NCI-H2196 treated with DMSO at 0.1 percent for 48 hours (cell line): Measurements from ENCODE around the gene KIAA1217.

Experiments used
- DNase-seq: peaks from one replicate; lab custom pipeline; 2025; ENCODE audit not compliant: unreplicated experiment; lab: John Stamatoyannopoulos, UW

The KIAA1217 gene

GRCh38 chr10:24536636-24537035 lies 327.7 kb downstream of the KIAA1217 start:
- DNase-seq, result no peak

- DNase-seq, result no peak
Observed at GRCh38 chr10:24541239-24541753, 332.4 kb downstream of the KIAA1217 start.

DNA sequence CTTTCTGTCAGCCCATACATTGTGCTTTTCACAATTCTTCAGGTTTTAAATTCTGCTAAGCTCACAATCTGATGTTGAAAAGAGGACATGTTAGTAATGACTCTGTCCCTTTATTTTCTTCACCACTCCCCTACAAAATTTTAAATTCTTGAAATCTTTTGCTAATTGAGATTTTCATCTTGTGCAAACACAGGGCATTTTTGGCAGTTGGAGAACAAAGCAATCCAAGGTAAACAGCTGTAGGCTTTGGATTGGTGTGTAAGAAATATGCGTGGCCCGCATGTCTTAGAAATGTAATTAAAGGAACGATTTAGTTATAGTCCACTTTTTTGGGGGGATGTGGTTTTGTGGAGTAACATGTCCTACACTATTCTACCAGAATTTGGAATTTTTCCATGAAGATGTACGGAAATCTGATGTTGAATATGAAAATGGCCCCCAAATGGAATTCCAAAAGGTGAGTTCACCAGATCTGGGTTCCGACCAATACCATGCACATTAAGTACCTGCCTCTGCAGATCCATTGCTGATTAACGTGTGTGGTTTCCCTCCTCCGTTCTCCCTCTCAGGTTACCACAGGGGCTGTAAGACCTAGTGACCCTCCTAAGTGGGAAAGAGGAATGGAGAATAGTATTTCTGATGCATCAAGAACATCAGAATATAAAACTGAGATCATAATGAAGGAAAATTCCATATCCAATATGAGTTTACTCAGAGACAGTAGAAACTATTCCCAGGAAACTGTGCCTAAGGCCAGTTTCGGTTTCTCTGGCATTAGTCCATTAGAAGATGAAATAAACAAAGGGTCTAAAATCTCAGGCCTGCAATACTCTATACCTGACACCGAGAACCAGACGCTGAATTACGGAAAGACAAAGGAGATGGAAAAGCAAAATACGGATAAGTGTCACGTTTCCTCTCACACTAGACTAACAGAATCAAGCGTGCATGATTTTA lies 333.7 kb downstream of the KIAA1217 start:
- no peak for DNase-seq

DNA sequence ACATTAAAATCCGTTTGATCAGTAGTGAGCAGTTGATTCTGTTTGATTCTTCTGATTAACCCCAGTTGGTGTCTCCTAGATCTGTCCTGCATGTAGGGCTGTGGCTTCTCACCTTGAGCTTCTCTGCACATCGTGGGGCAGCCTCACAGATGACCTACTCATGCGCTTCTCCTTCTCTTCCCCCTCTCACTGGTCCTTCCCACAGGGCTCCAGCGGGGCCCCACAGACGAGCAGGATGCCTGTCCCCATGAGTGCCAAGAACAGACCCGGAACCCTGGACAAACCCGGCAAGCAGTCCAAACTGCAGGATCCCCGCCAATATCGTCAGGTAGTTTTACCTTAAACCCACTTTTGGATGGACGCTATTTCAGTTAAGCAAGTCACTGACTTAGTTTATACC lies 335.8 kb downstream of the KIAA1217 start:
- no peak for DNase-seq

- no peak for DNase-seq
Observed at GRCh38 chr10:24545585-24545984, 336.6 kb downstream of the KIAA1217 start.

DNA sequence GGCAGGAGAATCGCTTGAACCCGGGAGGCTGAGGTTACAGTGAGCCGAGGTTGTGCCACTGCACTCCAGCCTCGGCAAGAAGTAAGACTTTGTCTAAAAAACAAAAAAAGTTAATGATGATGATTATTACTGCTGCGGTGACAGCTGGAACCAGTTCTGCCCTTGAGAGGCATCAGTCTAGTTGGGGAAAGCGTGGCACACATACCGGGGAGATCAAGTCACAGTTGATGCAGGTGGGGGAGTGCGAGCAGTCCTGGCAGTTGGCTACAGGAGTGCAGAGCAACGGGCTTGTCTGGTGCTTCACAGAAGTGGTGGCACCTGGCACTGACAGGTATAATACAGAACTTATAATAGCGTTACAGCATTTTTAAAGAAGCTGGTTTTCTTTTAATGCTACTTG lies 341.7 kb downstream of the KIAA1217 start:
- DNase-seq, result no peak

DNA sequence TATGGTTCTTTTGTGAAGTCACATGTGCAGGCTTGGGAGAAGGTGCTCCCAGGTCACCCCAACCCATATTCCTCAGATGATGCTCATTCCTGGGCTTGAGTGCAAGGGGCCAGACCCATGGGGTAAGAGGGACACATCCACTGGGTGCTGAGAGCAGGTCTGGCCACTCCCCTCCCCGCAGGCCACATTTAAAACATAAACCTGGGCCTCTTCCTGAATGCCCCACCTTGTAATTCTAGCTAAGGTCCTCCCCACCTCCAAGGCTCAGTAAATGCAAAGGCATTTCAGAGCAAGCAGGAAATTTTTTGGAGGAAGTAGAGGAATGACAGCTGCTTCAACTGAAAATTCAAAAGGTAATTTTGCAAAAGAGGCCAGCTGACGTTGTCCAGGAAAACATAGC lies 342.2 kb downstream of the KIAA1217 start:
- DNase-seq, result no peak

- no peak for DNase-seq
Observed at GRCh38 chr10:24552346-24553016, 343.5 kb downstream of the KIAA1217 start.

DNA sequence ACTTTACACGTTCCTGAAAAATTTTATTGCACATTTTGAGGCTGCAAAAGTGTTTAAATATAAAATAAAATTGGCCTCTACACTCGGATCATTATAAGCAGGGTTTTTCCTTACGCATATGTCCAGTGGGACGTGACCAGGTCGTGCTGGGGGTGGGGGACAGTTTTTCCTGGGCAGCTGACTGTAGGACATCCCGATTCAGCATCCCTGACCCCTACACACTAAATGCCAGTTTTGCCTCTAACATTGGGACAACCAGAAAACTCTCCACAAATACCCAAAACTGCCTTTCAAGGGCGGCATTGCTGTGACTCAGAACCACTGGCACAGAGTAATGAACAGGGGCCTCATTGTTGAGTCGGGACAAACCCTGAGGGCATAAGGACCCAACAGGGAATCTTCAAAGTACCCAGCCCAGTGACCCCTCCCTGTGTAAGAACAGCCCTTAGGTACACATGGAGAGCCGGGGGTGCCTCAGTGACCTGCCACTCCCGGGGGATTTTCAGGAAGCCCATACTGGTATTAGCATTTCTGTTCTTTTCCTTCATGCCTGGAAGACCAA lies 344.2 kb downstream of the KIAA1217 start:
- DNase-seq, result no peak

DNA sequence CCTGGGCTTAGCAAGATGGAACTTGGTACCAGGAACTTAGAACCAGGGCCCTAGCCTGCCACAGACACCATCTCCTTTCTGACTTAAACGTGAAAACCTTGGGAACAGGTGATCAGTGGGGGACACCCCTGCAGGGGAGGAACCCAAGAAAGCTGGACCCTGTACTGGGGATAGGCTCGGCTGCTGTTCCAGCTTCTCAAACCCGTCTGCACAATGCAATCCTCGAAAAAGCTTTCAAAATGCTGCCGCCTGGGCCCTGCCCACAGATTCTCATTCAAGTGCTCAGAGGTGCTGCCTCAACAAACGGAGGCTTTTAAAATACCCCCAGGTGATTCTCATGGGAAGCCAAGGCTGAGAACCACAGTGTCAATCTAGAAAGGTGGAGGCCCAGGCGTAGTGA lies 345.1 kb downstream of the KIAA1217 start:
- no peak for DNase-seq

DNA sequence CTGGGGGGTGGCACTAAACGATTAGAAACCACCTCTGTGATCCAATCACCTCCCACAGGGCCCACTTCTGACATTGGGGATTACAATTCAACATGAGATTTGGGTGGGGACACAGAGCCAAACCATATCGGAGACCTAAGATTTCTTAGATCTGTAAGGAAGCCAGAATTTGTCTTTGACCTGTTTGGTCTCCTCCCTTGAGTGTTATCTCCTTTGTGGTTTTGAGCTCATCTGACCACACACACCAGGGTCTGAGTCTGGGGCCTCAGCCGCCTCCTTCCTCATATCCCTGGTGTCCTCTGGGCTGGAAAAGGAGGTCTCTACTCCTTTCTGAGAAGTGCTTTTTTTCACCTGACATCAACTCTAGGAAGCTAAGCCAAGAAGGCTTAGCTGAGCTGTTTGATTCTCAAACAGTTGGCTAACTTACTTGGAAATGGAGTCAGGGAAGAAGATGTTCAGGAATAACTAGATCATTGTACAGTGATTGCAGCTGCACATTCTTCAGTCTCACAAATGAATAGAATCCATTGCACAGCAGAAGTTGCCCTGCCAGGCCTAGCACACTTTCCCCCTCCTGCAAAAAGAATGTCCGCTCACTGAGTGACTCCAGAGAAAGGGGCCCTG lies 347.3 kb downstream of the KIAA1217 start:
- DNase-seq, result no peak

- DNase-seq, result no peak
Observed at GRCh38 chr10:24556750-24557742, 348.1 kb downstream of the KIAA1217 start.

DNA sequence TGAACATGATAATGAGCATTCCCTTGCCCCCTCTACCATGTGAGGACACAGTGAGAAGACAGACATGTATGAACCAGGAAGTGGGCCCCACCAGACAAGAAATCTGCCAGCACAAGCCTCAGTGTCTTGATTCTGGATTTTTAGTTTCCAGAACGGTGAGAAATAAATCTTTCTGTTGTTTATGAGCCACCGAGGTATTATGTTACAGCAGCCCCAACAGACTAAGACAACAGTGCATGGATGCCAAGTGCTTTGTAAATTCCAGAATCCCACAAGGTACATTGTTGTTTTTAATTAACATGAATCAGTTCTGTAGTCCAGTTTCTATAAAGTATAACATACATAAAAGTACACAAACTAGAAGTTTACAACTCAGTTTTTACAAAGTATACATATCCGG lies 352.5 kb downstream of the KIAA1217 start:
- no peak for DNase-seq

DNA sequence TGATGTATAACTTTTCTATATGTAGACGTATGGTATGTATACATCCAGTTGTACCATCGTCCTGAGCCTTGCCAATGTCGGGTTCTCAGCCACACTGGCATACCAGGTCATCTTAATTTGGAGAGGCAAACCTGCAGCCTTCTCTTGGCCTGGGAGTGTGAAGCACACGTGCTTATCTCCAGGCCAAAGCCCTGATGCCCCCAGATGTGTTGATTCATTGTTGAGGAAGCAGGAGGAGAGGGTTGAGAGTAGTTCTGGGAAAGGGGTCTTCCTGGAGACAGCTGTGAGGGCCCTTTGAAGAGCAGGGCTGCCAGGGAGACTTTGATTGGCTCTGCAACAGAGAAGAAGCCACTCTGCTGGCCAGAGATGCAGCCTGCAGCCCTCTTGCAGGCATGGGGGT lies 359.1 kb downstream of the KIAA1217 start:
- DNase-seq, result no peak

GRCh38 chr10:24569330-24569796 lies 360.4 kb downstream of the KIAA1217 start:
- DNase-seq, result no peak

DNA sequence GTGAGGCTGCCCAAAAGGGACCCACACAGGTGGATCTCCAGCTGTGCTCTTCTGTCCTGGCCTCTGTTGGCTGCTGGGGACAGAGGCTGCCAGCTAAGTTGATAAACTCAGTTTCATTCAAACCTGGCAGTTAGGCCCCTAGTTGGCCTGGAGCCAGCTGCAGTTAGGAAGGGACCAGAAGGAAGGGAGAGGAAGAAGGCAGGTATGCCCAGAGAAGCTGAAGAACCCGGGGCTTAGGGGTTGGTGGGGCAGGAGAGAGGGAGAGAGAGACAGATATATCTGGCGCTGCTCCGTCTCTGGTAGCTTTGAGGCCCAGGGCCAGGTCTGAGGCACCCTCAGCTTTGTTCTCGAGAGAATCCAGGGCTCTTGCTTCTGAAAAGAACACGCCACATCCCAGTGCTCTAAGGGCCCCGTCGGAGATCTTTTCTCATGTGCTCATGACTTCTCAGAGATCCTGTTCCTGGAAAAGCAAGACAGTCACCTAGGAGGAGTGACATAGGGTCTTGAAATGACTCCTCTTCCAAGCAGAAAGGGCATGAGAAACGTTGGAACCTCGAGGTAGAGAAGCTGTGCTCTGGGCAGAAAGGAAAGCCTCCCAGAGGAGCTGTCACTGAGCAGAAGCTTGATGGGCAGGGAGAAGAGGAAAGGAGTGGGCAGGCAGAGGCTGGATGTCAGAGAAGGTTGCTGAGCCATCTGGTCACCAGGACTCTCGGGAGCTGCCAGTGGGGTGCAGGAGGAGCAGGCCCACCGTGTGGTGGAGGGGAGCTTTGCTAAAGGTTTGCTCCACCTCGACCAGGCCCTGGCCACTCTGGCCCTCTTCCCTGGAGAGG lies 361.1 kb downstream of the KIAA1217 start:
- no peak for DNase-seq

DNA sequence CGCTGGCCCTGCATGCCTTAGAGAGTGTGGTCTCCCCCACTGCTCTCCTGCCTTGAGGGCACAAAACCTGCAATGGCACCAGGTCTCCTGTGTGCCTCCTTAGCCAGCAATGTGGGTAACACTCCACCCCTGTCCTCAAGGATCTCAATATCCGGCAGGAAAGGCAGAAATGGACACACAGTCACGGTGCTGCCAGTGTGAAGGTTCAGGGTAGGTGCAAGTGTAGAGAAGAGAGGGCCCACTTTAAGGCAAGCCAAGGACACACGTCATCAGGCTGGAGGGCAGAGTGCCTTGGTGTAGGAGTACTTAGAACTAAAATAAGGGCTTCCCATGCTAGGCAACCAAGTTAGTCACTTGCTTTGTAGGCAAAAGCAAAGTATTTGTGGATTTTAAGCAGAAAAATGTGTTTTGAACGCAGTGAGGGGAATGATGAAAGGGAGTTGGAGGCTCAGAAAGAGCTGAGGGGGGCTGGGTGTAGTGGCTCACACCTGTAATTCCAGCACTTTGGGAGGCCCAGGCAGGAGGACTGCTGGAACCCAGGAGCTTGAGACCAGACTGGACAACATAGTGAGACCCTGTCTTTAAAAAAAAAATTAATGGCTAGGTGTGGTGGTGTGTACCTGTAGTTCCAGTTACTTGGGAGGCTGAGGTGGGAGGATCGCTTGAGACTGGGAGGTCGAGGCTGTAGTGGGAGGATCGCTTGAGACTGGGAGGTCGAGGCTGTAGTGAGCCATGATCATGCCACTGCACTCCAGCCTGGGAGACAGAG lies 361.9 kb downstream of the KIAA1217 start:
- DNase-seq, result no peak

DNA sequence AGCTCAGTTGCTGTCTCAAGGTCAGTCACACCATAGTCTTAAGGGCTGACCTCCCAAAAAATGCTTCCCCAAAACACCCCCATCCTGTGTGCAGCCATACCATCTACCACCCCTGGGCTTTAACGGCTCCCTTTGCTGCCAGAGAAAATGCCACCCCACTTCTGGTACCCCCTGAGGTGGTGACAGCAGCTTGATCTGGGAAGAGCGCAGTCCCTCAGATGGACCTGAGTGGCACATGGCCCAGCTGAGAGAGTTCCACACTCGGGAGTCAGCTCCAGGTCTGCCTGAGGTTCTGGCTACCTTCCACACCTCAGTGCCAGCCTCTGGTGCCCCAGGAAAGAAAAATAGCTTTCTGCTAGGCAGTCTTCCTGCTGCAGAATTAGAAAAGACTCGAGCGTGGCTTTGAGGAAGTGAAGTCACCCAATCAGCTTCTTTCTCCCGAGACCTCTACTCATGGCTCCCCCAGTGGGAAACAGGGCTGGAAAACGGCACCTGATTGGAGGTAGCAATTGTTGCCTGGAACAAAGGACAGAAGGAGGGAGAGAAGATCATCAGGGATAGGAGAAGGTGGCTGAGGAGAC lies 363.0 kb downstream of the KIAA1217 start:
- no peak for DNase-seq
